MM.1S (cell line): ENCODE data around the gene ASCC3.

ENCODE experiments used
- DNase-seq: peaks from one replicate; pipeline ENCODE4 v3.0.0-alpha.2; 2015
- H2AFZ ChIP-seq: fragments of 300-600 bp; sonication (generic); 2 replicates; pipeline ENCODE4 v1.6.0; 2016; ENCODE audit warnings: antibody characterized with exemption, low read length
- H3F3A ChIP-seq: fragments of 300-600 bp; sonication (generic); 2 replicates; pipeline ENCODE4 v1.6.1; 2016; ENCODE audit warnings: mild to moderate bottlenecking, antibody characterized with exemption, low read length, moderate library complexity, mixed read lengths; ENCODE audit not compliant: insufficient read depth
- H3K27ac ChIP-seq: fragments of 300-600 bp; sonication (generic); 2 replicates; pipeline ENCODE4 v1.5.1; 2016; ENCODE audit warnings: mild to moderate bottlenecking, low read length
- H3K27me3 ChIP-seq: fragments of 300-600 bp; sonication (generic); replicated peaks from 2 replicates; pipeline ENCODE4 v1.6.0; 2016; ENCODE audit warnings: low read length; ENCODE audit not compliant: insufficient read depth
- H3K36me3 ChIP-seq: fragments of 300-600 bp; sonication (generic); replicated peaks from 2 replicates; pipeline ENCODE4 v1.6.1; 2016; ENCODE audit warnings: mild to moderate bottlenecking, low read length, mixed read lengths; ENCODE audit not compliant: insufficient read depth
- H3K4me1 ChIP-seq: fragments of 300-600 bp; sonication (generic); 2 replicates; pipeline ENCODE4 v1.6.1; 2016; ENCODE audit warnings: low read length, mixed read lengths
- H3K4me2 ChIP-seq: fragments of 300-600 bp; sonication (generic); 2 replicates; pipeline ENCODE4 v1.6.0; 2016; ENCODE audit warnings: low read depth, low read length
- H3K4me3 ChIP-seq: fragments of 300-600 bp; sonication (generic); 2 replicates; pipeline ENCODE4 v1.5.1; 2016; ENCODE audit warnings: low read length, mixed read lengths
- H3K79me2 ChIP-seq: fragments of 300-600 bp; sonication (generic); 2 replicates; pipeline ENCODE4 v1.6.1; 2016; ENCODE audit warnings: mixed run types, low read length, mixed read lengths
- H3K9ac ChIP-seq: fragments of 300-600 bp; sonication (generic); 2 replicates; pipeline ENCODE4 v1.6.1; 2016; ENCODE audit warnings: low read length, mixed read lengths
- H3K9me2 ChIP-seq: fragments of 300-600 bp; sonication (generic); replicated peaks from 2 replicates; pipeline ENCODE4 v1.6.1; 2016; ENCODE audit warnings: mild to moderate bottlenecking, low read length, mixed read lengths; ENCODE audit not compliant: insufficient read depth
- H3K9me3 ChIP-seq: fragments of 300-600 bp; sonication (generic); replicated peaks from 2 replicates; pipeline ENCODE4 v1.6.1; 2016; ENCODE audit warnings: mild to moderate bottlenecking, low read length, mixed read lengths; ENCODE audit not compliant: insufficient read depth
- H4K20me1 ChIP-seq: fragments of 300-600 bp; sonication (generic); 2 replicates; pipeline ENCODE4 v1.6.1; 2016; ENCODE audit warnings: mild to moderate bottlenecking, low read length, moderate library complexity, mixed read lengths; ENCODE audit not compliant: insufficient read depth
- CTCF ChIP-seq: fragments of 300-600 bp; sonication (generic); IDR thresholded peaks from 2 replicates; pipeline ENCODE4 v1.5.1; 2016; ENCODE audit warnings: antibody characterized with exemption, low read length, mixed read lengths
- EZH2 ChIP-seq: fragments of 300-600 bp; sonication (generic); optimal IDR thresholded peaks from 2 replicates; pipeline ENCODE3; 2017; ENCODE audit warnings: low read depth, mild to moderate bottlenecking, antibody characterized with exemption, low read length, mixed read lengths
- EZH2phosphoT487 ChIP-seq: fragments of 300-600 bp; sonication (generic); IDR thresholded peaks from 2 replicates; pipeline ENCODE4 v1.6.1; 2018; ENCODE audit warnings: antibody characterized with exemption, low read length

The ASCC3 gene

GRCh38 chr6:100901582-100901981 lies 20.5 kb upstream of the ASCC3 start:
- H3K79me2 ChIP-seq = no peaks in the 10 kb centered on the region
- no peaks in the 10 kb centered on the region for H4K20me1 ChIP-seq
- H3K9me2 ChIP-seq = no peaks in the 10 kb centered on the region
- H3K9ac ChIP-seq = no peak overlapping the region
- H3K4me3 ChIP-seq = no peak overlapping the region
- DNase-seq = no peak
- no peaks in the 10 kb centered on the region for H3K36me3 ChIP-seq
- no peaks in the 10 kb centered on the region for H3K27me3 ChIP-seq
- TF ChIP-seq EZH2 (no peak), CTCF (no peak), EZH2phosphoT487 (no peak)
- no peaks in the 10 kb centered on the region for H3K9me3 ChIP-seq
- H3K4me1 ChIP-seq = no peaks in the 10 kb centered on the region
- H3F3A ChIP-seq = no peaks in the 10 kb centered on the region
- H3K4me2 ChIP-seq = no peak overlapping the region
- H2AFZ ChIP-seq = no peak overlapping the region
- no peak overlapping the region for H3K27ac ChIP-seq

- TF ChIP-seq EZH2 (no peak), CTCF (no peak), EZH2phosphoT487 (no peak)
- Histone ChIP-seq H3K9me2 (no peaks in the 10 kb centered on the region), H3F3A (no peaks in the 10 kb centered on the region), H3K4me3 (no peak overlapping the region), H3K27me3 (no peaks in the 10 kb centered on the region), H3K79me2 (no peaks in the 10 kb centered on the region), H4K20me1 (no peaks in the 10 kb centered on the region), H3K4me2 (no peak overlapping the region), H2AFZ (no peak overlapping the region), H3K9me3 (no peaks in the 10 kb centered on the region), H3K4me1 (no peaks in the 10 kb centered on the region), H3K9ac (no peak overlapping the region), H3K36me3 (no peaks in the 10 kb centered on the region), H3K27ac (no peak overlapping the region)
- DNase-seq = no peak
Observed at GRCh38 chr6:100899202-100899601, 18.1 kb upstream of the ASCC3 start.

DNA sequence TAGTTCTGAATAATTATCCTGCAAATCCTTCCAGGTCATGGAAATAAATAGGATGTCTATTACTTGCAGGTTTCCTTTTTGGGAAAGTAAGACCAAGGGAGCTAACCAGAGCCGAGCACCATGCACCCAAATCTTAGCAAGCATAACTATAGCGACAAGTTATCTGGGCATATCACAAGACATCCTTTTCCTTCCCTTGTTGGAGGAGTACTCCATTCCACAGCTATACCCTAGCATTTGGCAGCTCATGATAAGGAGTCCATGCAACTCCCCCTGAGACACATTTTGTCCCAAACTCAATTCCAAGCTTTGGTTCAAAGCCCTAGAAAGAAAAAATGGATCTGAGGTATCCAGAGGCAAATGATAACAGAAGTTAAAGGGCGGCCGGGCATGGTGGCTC lies 16.5 kb upstream of the ASCC3 start:
- Histone ChIP-seq H3K4me2 (no peak overlapping the region), H4K20me1 (no peaks in the 10 kb centered on the region), H3K9me2 (no peaks in the 10 kb centered on the region), H2AFZ (no peak overlapping the region), H3K36me3 (no peaks in the 10 kb centered on the region), H3K79me2 (no peaks in the 10 kb centered on the region), H3K4me3 (no peak overlapping the region), H3K27ac (no peak overlapping the region), H3K9me3 (no peaks in the 10 kb centered on the region), H3K4me1 (no peaks in the 10 kb centered on the region), H3K9ac (no peak overlapping the region), H3K27me3 (no peaks in the 10 kb centered on the region), H3F3A (no peaks in the 10 kb centered on the region)
- no peak for TF ChIP-seq EZH2
- TF ChIP-seq CTCF = no peak
- TF ChIP-seq EZH2phosphoT487 = no peak
- no peak for DNase-seq

DNA sequence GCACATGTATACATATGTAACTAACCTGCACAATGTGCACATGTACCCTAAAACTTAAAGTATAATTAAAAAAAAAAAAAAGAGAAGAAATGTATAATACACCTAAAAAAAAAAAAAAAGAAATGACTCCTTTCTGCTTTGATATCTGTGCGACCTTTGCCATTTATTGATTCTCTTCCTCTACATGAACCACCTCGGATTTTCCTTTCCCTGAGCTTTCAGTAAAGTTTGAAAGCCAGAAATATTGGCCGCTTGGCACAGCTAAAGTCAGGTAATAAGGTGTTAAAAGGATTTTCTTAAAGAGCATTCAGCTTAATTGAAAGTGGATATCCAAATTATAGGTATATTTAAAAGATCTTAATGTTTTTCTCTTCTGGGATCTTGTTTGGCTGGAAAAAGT lies 12.6 kb upstream of the ASCC3 start:
- no peak for DNase-seq
- H2AFZ ChIP-seq = no peak overlapping the region
- no peak overlapping the region for H3K9ac ChIP-seq
- H3K27me3 ChIP-seq = no peaks in the 10 kb centered on the region
- no peak overlapping the region for H3K27ac ChIP-seq
- H4K20me1 ChIP-seq = no peaks in the 10 kb centered on the region
- no peaks in the 10 kb centered on the region for H3K79me2 ChIP-seq
- no peak overlapping the region for H3K4me2 ChIP-seq
- no peaks in the 10 kb centered on the region for H3K4me1 ChIP-seq
- H3K9me3 ChIP-seq = no peaks in the 10 kb centered on the region
- no peaks in the 10 kb centered on the region for H3K9me2 ChIP-seq
- TF ChIP-seq EZH2 (no peak), EZH2phosphoT487 (no peak), CTCF (no peak)
- no peaks in the 10 kb centered on the region for H3K36me3 ChIP-seq
- no peak overlapping the region for H3K4me3 ChIP-seq
- H3F3A ChIP-seq = no peaks in the 10 kb centered on the region
